NOMO-1 treated with dmso at 0.1 percent for 144 hours (cell line): ENCODE data around the gene FSIP1.
A peak's percentile ranks its signal among the peaks of the same experiment; 100 is the strongest.

Experiments
- DNase-seq: peaks from one replicate; lab custom pipeline; 2025; ENCODE audit not compliant: unreplicated experiment; lab: John Stamatoyannopoulos, UW

FSIP1 gene

DNA sequence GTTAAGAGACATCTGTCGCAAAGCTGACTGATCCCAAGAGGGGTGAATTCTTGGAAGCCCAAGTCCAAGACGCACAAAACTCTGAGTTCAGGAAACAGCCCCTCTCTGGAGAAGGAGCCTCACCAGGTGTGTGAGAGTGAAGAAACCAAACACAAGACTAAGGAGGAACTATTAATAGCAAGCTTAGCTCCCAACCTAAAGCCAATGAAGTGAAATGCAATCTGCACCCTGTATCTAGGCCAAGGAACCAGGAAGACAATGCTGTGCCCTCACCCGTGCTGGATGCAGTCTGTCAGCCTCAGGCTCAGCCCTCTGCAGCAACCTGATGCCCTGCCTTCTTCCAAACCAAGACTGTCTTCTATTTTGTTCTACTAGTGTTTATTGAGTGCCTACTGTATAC is 224.2 kb downstream of the FSIP1 start:
- no peak for DNase-seq

- peak; percentile 1 for DNase-seq
Observed at GRCh38 chr15:39556461-39556860, 226.2 kb downstream of the FSIP1 start.

GRCh38 chr15:39555885-39556284 is 226.8 kb downstream of the FSIP1 start:
- no peak for DNase-seq

GRCh38 chr15:39554746-39555387 is 227.8 kb downstream of the FSIP1 start:
- no peak for DNase-seq

GRCh38 chr15:39553947-39554693 is 228.5 kb downstream of the FSIP1 start:
- no peak for DNase-seq

- DNase-seq: peak; percentile 45
Observed at GRCh38 chr15:39552556-39552955, 230.1 kb downstream of the FSIP1 start.

DNA sequence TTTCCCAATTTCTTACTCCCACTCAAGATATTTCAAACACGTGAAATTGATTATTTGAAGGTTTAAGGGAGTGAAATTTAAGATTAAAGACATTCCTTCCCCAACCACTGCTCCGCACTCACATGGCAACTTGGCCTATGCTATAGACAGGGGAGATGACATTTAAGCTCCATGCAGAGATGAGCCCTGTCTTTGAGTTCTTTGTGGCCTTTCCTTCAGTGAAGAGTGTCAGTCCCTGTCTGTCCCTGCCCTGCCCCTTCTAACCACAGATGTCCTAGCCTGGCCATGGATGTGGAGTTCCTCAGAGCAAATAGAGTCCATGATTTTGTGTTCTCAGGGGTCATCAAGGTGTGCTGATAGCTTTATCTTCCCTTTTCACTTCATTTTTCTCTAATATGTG is 231.2 kb downstream of the FSIP1 start:
- DNase-seq: no peak
